ENCODE measurements around the gene GPATCH2L.

The GPATCH2L gene

DNA sequence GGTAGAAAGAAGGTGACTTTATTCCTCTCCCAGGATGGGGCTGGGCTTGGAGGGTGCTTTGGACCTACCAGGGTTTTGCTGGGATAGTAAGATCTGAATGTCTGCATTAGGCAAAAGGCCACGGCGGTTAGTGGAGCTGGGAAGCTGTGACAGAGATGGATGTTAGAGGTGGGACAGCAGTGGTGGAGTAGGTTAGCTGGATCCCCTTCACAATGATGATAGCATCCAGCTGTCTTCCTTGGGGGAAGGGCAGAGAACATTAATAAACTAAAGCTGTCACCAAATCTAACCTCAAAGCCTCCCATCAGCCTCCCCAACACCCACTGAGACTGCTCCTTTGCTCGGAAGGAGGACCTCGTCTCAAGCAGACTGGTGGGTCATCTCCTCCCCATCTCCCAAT lies 104.8 kb downstream of the GPATCH2L start:
- no peak for DNase-seq (ENCODE audit: extremely low spot score)
- ChIA-PET CTCF (no interaction called here), POLR2A (no interaction called here)
- TF ChIP-seq ARNT (IDR thresholded peaks at IDR 0.05) (no peak), LEF1 (IDR thresholded peaks at IDR 0.05; ENCODE audit: borderline replicate concordance) (no peak), CTBP1 (IDR thresholded peaks at IDR 0.05; ENCODE audit: borderline replicate concordance) (no peak), SP1 (IDR thresholded peaks at IDR 0.05) (no peak), L3MBTL2 (conservative IDR thresholded peaks at IDR 0.05) (no peak), ZNF384 (IDR thresholded peaks at IDR 0.05) (no peak), SUZ12 (IDR thresholded peaks at IDR 0.05) (no peak), TARDBP (IDR thresholded peaks at IDR 0.05) (no peak), ELF4 (IDR thresholded peaks at IDR 0.05) (no peak), BHLHE40 (IDR thresholded peaks at IDR 0.05; ENCODE audit: borderline replicate concordance) (no peak), FOXM1 (IDR thresholded peaks at IDR 0.05; ENCODE audit: borderline replicate concordance) (no peak), FOXA1 (IDR thresholded peaks at IDR 0.05) (no peak), HDGF (IDR thresholded peaks at IDR 0.05; ENCODE audit: borderline replicate concordance) (no peak), FOXK2 (IDR thresholded peaks at IDR 0.05) (no peak), NFRKB (IDR thresholded peaks at IDR 0.05) (no peak)
- TF ChIP-seq, protein P1, sequence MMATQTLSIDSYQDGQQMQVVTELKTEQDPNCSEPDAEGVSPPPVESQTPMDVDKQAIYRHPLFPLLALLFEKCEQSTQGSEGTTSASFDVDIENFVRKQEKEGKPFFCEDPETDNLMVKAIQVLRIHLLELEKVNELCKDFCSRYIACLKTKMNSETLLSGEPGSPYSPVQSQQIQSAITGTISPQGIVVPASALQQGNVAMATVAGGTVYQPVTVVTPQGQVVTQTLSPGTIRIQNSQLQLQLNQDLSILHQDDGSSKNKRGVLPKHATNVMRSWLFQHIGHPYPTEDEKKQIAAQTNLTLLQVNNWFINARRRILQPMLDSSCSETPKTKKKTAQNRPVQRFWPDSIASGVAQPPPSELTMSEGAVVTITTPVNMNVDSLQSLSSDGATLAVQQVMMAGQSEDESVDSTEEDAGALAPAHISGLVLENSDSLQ (IDR thresholded peaks at IDR 0.05): no peak

DNA sequence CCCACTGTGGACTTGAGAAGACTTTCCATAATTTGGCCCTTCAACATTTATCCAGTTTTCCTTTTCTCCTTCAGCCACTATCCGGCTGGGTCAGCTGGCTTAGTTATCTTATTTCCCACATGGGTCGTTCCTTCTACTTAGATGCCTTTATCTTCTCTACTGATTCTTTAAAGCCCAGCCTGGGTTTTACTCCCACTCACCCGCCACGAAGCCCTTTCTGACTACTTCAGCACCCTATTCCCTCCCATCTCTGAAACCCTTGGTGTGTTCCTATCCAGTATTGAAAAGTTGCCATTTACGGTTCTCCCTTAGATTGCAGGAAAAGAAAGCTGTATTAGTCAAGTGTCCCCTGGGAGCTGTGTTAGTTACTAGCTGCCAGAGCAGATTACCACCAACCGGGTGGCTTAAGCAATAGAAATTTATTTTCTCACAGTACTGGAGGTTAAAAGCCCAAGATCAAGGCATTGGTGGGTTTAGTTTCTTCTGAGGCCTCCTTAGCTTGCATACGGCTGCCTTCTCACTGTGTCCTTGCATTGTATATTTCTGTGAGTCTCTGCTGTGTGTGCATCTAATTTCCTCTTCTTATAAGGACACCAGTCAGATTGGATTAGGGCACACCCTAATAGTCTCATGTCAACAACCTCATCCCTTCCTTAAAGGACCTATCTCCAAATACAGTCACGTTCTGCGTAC lies 105.5 kb downstream of the GPATCH2L start:
- DNase-seq (ENCODE audit: extremely low spot score): no peak
- TF ChIP-seq TARDBP (IDR thresholded peaks at IDR 0.05) (no peak), FOXA1 (IDR thresholded peaks at IDR 0.05) (no peak), NFRKB (IDR thresholded peaks at IDR 0.05) (no peak), ELF4 (IDR thresholded peaks at IDR 0.05) (no peak), LEF1 (IDR thresholded peaks at IDR 0.05; ENCODE audit: borderline replicate concordance) (no peak), ARNT (IDR thresholded peaks at IDR 0.05) (no peak), L3MBTL2 (conservative IDR thresholded peaks at IDR 0.05) (no peak), SP1 (IDR thresholded peaks at IDR 0.05) (no peak), CTBP1 (IDR thresholded peaks at IDR 0.05; ENCODE audit: borderline replicate concordance) (no peak), ZNF384 (IDR thresholded peaks at IDR 0.05) (no peak), FOXK2 (IDR thresholded peaks at IDR 0.05) (no peak), HDGF (IDR thresholded peaks at IDR 0.05; ENCODE audit: borderline replicate concordance) (no peak), BHLHE40 (IDR thresholded peaks at IDR 0.05; ENCODE audit: borderline replicate concordance) (no peak), SUZ12 (IDR thresholded peaks at IDR 0.05) (no peak), FOXM1 (IDR thresholded peaks at IDR 0.05; ENCODE audit: borderline replicate concordance) (no peak)
- POLR2A ChIA-PET: no interaction called here
- CTCF ChIA-PET: interaction anchor here (0.6 kb wide), 2 partner anchors 60 to 135 kb away, joined by 3 read pairs; no protein-coding TSS in a partner anchor

DNA sequence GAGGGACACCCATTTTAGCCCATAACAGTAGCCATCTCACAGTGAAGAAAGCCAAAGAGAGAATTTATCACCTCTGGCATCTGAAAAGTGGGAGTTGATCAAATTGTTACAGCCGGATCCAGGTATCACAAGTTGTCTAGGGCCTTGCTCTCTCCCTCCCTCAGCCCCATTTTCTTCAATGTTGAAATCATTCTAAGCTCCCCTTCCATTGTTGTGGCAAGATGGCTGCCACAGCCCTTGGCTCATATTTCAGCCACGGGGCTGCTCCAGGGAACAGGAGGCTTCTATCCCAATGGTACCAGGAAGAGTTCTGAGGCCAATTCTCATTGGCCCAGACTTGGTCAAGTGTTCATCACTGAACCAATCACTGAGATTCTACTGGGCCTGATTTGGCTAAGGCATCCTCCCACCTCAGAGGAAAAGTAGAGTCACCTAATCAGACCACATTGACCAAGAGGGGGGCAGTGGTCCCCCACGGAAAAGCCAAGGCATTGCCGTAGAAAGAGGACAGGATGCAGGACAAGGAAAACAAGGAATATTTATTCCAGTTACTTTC lies 106.2 kb downstream of the GPATCH2L start:
- POLR2A ChIA-PET: no interaction called here

DNA sequence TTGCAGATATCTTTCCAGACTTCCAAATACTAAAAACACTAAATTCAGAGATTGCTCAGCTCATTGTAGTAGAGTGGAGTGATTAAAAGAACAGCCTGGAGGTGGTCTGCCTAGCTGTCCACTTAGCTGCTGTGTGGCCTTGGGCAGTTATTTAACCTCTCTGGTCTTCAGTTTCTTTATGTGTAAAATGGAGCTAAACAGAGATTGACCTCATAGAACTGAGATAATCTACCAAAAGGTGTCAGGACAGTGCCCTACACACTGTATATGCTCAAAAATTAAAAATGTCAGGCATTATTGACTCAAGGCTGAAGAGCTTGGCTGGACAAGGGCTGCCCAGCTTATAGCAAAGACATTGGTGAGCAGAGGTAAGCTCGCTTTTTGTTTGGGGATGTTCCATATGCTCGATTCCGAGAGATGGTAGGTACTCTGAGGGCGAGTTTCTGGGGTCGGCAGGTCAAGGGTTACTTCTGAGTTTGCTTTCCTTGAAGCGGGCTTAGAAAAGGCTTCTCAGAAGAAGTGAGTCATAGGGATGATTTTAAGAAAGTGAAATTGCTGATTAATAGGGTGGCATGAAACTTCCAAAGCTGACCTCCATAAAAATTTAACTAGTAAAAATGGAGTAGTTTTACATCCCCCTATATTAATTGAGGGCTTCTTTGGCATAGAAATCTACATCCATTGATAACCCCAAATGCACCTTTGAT lies 107.5 kb downstream of the GPATCH2L start:
- CTCF ChIA-PET: interaction anchor here (0.6 kb wide), 1 partner anchor 42 kb away, joined by 4 read pairs; no protein-coding TSS in a partner anchor
- DNase-seq (ENCODE audit: extremely low spot score): no peak

More for the DNA sequence above, 106.2 kb downstream of the GPATCH2L start:
- TF ChIP-seq CTBP1 (IDR thresholded peaks at IDR 0.05; ENCODE audit: borderline replicate concordance) (no peak), HDGF (IDR thresholded peaks at IDR 0.05; ENCODE audit: borderline replicate concordance) (no peak)
- no peak for DNase-seq (ENCODE audit: extremely low spot score)
- CTCF ChIA-PET: interaction anchor here (0.6 kb wide), 2 partner anchors 60 to 136 kb away, joined by 3 read pairs; no protein-coding TSS in a partner anchor

DNA sequence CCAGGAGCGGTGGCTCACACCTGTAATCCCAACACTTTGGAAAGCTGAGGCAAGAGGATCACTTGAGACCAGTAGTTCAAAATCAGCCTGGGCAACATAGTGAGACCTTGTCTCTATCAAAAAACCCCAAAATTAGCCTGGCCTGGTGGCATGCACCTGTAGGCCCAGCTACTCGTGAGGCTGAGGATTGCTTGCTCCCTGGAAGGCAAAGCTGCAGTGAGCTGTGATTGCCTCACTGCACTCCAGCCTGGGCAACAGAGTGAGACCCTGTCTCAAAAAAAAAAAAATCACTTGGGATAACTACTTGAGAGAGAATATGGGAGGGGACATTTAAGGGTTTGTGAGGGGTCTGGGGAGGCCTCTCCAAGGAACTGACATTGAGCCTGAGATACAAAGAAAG lies 109.0 kb downstream of the GPATCH2L start:
- ChIA-PET CTCF (interaction anchor here (1.1 kb wide), 1 partner anchor 54 kb away, joined by 10 read pairs; no protein-coding TSS in a partner anchor), POLR2A (no interaction called here)
- no peak for DNase-seq (ENCODE audit: extremely low spot score)
- TF ChIP-seq SUZ12 (IDR thresholded peaks at IDR 0.05) (no peak), FOXM1 (IDR thresholded peaks at IDR 0.05; ENCODE audit: borderline replicate concordance) (no peak), L3MBTL2 (conservative IDR thresholded peaks at IDR 0.05) (no peak), TARDBP (IDR thresholded peaks at IDR 0.05) (no peak), ELF4 (IDR thresholded peaks at IDR 0.05) (no peak), BHLHE40 (IDR thresholded peaks at IDR 0.05; ENCODE audit: borderline replicate concordance) (no peak), CTBP1 (IDR thresholded peaks at IDR 0.05; ENCODE audit: borderline replicate concordance) (no peak), ARNT (IDR thresholded peaks at IDR 0.05) (no peak)

More for the DNA sequence above, 107.5 kb downstream of the GPATCH2L start:
- POLR2A ChIA-PET: no interaction called here
- TF ChIP-seq, protein P1 (IDR thresholded peaks at IDR 0.05): no peak
- TF ChIP-seq TARDBP (IDR thresholded peaks at IDR 0.05) (no peak), FOXK2 (IDR thresholded peaks at IDR 0.05) (no peak), SUZ12 (IDR thresholded peaks at IDR 0.05) (no peak), CTBP1 (IDR thresholded peaks at IDR 0.05; ENCODE audit: borderline replicate concordance) (no peak), FOXM1 (IDR thresholded peaks at IDR 0.05; ENCODE audit: borderline replicate concordance) (no peak), ELF4 (IDR thresholded peaks at IDR 0.05) (no peak), FOXA1 (IDR thresholded peaks at IDR 0.05) (no peak), NFRKB (IDR thresholded peaks at IDR 0.05) (no peak), LEF1 (IDR thresholded peaks at IDR 0.05; ENCODE audit: borderline replicate concordance) (no peak)

DNA sequence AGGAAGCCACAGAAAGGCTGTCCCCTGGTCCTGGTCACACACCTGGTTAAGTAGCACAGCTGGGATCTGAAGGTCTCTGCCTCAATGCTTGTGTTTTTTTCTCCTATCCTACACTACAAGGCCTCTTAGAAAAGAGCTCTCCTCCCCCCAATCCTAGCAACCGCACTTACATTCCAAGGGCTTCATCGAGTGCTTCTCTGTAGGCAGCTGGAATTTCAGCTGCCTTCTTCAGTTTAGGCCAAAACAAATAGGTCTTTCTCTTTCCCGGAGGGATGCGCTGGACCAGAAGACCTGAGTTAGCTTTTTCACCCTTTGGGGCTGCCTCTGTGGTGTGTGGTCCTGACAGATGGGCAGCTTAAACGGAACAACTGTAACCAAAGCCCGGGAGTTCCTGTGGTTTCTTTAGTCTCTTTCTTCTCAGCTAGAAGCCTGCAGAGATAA lies 109.7 kb downstream of the GPATCH2L start:
- no peak for DNase-seq (ENCODE audit: extremely low spot score)
- ChIA-PET CTCF (no interaction called here), POLR2A (no interaction called here)
- TF ChIP-seq TARDBP (IDR thresholded peaks at IDR 0.05) (no peak), FOXM1 (IDR thresholded peaks at IDR 0.05; ENCODE audit: borderline replicate concordance) (no peak), ARNT (IDR thresholded peaks at IDR 0.05) (no peak)

Data from HEK293T (cell line).